ENCODE data around the gene VAMP4. TPM values are rescaled to one million over a fixed set of nuclear protein-coding genes. Genes with fewer than 3 reads are reported as not detected.
A peak's percentile ranks its signal among the peaks of the same experiment; 100 is the strongest.

The VAMP4 gene
- total RNA-seq, 1 experiment from 2014 or later, result 4.2 TPM

- no CpG with 5 or more reads among the region's 2 CpGs for WGBS (ENCODE audit: extremely low coverage, insufficient read length, low lambda C conversion rate)
- Mint-ChIP-seq H3K27ac (no peak overlapping the region), H3K9me3 (no peaks in the 10 kb centered on the region), H3K27me3 (ENCODE audit: low read depth) (no peaks in the 10 kb centered on the region), H3K36me3 (ENCODE audit: insufficient read depth in 1 of 3, low read depth in 3 of 3) (peaks cover 0 to 9% (median 0%) of the 10 kb centered on the region in 3 experiments; a peak in 2 of 7 replicates), H3K4me3 (peak overlapping the region in 1 of 2 experiments; percentile 100; a peak in 2 of 5 replicates), H3K4me1 (peaks cover 25 to 34% of the 10 kb centered on the region in 2 experiments)
- no peak overlapping the region for H3K27ac ChIP-seq (ENCODE audit: insufficient read length, low read depth, low read length)
- H2AFZ ChIP-seq (ENCODE audit: low read length), result no peak overlapping the region
- H2AK5ac ChIP-seq (ENCODE audit: insufficient read length, low read length), result no peak overlapping the region
- no peak overlapping the region for H2BK20ac ChIP-seq (ENCODE audit: low read depth, low read length, poor library complexity, severe bottlenecking)
- TF ChIP-seq CTCF (conservative IDR thresholded peaks at IDR 0.05), result no peak
- no peak overlapping the region for H3K4ac ChIP-seq (ENCODE audit: low read depth, low read length)
- H3K14ac ChIP-seq (ENCODE audit: insufficient read depth, low read length), result no peak overlapping the region
- H4K91ac ChIP-seq (ENCODE audit: insufficient read length, low read depth, low read length), result no peak overlapping the region
- no peak overlapping the region for H3K56ac ChIP-seq (ENCODE audit: insufficient read length, low read depth, low read length)
- no peaks in the 10 kb centered on the region for H3K27me3 ChIP-seq (ENCODE audit: insufficient read depth, low read length)
- no peak for DNase-seq
- no peak overlapping the region for H3K23ac ChIP-seq (ENCODE audit: insufficient read length, low read depth, low read length)
- no peaks in the 10 kb centered on the region for H3K79me2 ChIP-seq (ENCODE audit: insufficient read depth, low read length)
- H3K23me2 ChIP-seq (ENCODE audit: insufficient read length, low read depth, low read length, poor library complexity, severe bottlenecking), result peaks cover 11% of the 10 kb centered on the region
- H2BK15ac ChIP-seq (ENCODE audit: low read depth, low read length), result no peak overlapping the region
- H3K4me1 ChIP-seq (ENCODE audit: insufficient read depth, low read length), result no peaks in the 10 kb centered on the region
- no peak overlapping the region for H3K18ac ChIP-seq (ENCODE audit: insufficient read length, low read depth, low read length)
- H3K9ac ChIP-seq (ENCODE audit: extremely low read depth, insufficient read length, low read length), result no peak overlapping the region
- no peak overlapping the region for H3T11ph ChIP-seq (ENCODE audit: low read length)
- H4K8ac ChIP-seq (replicated peaks; ENCODE audit: insufficient read length, low read depth, low read length), result no peak overlapping the region
- no peak overlapping the region for H2BK12ac ChIP-seq (ENCODE audit: insufficient read length, low read depth, low read length)
- H3K4me2 ChIP-seq (ENCODE audit: insufficient read depth, insufficient read length, low read length), result peak overlapping the region; percentile 93
- H3K79me1 ChIP-seq (ENCODE audit: insufficient read depth, low read depth, low read length, poor library complexity, severe bottlenecking), result no peaks in the 10 kb centered on the region
- no peaks in the 10 kb centered on the region for H4K20me1 ChIP-seq (ENCODE audit: control insufficient read depth, insufficient read depth, insufficient read length)
- no peaks in the 10 kb centered on the region for H3K9me3 ChIP-seq (ENCODE audit: control insufficient read depth, low read depth, low read length)
- no peak overlapping the region for H2BK120ac ChIP-seq (ENCODE audit: low read depth, low read length, poor library complexity, severe bottlenecking)
- H4K5ac ChIP-seq (ENCODE audit: insufficient read length, low read depth, low read length), result no peak overlapping the region
- H2BK5ac ChIP-seq (ENCODE audit: insufficient read length, low read length), result no peak overlapping the region
Measured at GRCh38 chr1:171740356-171740863, 1.5 kb downstream of the VAMP4 start.
